HPDE6-E6E7 (cell line): ENCODE measurements around the gene EPN2.
"Not testable (repeated sequence)": the region's sequence is repeated elsewhere in the genome, so short reads cannot be mapped to it uniquely, and the experiment has no call there.

ENCODE experiments used
- DNase-seq: peaks from one replicate; pipeline ENCODE4 v3.0.0; 2011; ENCODE audit warnings: missing footprints; ENCODE audit errors: extremely low spot score

Gene EPN2

GRCh38 chr17:19345486-19346350 is 108.6 kb downstream of the EPN2 start:
- no peak for DNase-seq

GRCh38 chr17:19346351-19347255 is 109.4 kb downstream of the EPN2 start:
- DNase-seq = peak; percentile 45

DNA sequence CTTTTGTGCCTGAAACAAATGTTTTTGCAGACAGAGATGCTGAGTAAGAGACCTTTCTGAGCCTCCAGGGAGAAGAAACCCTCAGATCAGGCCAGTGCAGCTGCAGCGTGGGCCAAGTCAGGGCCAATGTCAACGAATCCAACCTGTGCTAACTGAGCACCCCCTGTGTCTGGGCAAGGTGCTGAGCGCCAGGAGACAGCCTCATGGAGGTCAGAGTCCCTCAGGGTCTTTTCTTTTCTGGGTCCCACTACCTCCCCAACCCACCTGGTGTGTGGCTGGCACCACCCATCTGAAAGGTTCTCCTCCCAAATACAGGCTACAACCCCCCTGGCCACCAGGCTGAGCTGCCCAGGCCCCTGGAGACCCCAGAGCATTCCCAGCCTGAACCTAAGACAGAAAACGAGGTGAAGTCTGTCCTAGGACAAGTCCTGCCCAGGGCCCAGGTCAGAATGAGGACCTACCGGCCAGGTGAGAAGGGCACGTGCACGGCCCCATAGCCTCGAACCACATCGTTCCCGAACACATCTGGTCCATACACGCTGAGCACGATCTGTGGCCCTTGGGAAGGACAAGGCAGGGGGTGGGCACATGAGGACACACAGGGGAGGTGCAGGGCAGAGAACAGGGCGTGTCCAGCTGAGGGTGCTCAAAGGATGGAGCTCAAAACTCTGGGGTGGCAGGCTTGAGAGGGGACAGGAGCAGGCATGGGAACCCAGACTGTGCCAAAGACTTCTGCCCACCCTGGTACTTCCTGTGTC is 110.3 kb downstream of the EPN2 start:
- DNase-seq = no peak

DNA sequence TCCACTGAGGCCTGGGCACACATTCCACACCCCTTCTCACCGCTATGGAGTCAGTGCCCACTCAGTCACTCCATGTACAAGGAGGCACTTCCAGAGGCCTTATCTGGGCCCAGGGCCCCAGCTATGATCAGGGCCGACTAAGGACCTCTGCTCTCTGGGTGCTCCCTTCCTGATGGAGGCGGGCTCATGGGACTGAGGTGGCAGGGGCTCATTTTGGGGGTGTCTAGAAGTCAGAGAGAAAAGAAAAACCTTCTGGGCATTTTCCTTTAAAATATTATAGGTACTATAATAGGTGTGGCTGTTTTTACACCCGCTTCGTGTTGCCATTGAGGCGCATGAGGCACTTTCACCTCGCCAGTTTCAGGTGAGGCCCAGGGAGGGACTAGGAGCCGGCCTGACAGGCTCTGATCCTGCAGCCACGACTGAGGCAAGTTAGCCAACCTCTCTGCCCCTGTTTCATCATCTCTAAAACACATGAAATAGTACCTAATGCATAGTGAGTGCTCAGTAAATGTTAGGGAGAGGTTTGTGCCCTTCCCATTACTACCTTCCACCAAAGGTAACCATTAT is 111.0 kb downstream of the EPN2 start:
- DNase-seq = no peak

- no peak for DNase-seq
Measured at GRCh38 chr17:19348806-19349205, 111.6 kb downstream of the EPN2 start.

DNA sequence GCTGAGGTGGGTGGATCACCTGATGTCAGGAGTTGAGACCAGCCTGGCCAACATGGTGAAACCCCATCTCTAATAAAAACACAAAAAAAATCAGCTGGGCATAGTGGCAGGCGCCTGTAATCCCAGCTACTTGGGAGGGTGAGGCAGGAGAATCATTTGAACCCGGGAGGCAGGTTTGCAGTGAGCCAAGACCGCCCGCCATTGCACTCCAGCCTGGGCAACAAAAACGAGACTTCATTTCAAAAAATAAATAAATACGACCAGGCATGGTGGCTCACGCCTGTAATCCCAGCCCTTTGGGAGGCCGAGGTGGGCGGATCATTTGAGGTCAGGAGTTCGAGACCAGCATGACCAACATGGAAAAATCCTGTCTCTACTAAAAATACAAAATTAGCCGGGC is 116.2 kb downstream of the EPN2 start:
- not testable (repeated sequence) for DNase-seq

DNA sequence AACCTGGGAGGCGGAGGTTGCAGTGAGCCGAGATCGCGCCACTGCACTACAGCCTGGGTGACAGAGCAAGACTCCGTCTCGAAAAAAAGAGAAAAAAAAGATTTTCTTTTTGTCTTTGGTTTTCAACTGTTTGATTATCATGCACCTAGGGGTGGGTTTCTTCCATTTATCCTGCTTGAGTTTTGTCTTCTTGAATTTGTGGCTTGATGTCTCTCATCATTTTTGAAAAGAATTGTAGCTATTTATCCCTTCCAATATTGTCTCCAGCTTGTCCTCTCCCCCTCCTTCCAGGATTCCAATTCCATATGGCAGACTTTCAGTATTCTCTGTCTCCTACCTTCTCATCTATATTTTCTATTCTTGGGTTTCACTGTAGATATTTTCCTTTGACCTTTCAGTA is 117.6 kb downstream of the EPN2 start:
- no peak for DNase-seq

GRCh38 chr17:19357351-19357750 is 120.2 kb downstream of the EPN2 start:
- no peak for DNase-seq

GRCh38 chr17:19357761-19358160 is 120.6 kb downstream of the EPN2 start:
- no peak for DNase-seq

DNA sequence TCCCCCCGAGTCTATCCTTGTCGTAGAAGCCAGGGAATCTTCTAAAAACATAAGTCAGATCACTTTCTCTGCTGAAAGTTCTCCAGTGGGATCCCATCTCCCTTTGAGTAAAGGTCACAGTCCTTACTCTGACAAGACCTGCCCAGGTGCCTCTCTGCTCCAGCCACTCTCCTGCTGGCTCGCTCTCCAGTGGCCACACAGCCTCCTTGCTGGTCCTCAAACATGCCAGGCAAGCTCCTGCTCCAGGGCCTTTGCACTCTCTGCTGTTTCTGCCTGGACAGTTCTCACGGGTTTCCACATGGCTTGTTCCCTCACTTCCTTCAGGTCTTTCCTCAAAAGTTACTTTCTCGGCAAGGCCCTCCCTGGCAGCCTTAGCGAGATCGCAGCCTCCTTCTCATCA is 122.0 kb downstream of the EPN2 start:
- no peak for DNase-seq

GRCh38 chr17:19359856-19360255 is 122.7 kb downstream of the EPN2 start:
- DNase-seq = no peak

DNA sequence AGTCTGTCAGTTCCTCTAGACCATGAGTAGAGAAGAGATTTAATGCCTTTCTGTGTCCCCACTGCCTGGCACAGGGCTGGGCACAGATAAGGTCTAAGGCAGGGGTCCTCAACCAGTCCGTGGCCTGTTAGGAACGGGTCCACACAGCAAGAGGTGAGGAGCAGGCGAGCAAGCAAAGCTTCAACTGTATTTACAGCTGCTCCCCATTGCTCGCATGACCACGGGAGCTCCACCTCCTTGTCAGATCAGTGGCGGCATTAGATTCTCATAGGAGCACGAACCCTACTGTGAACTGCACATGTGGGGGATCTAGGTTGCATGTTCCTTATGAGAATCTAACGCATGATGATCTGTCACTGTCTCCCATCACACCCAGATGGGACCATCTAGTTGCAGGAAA is 123.6 kb downstream of the EPN2 start:
- no peak for DNase-seq

DNA sequence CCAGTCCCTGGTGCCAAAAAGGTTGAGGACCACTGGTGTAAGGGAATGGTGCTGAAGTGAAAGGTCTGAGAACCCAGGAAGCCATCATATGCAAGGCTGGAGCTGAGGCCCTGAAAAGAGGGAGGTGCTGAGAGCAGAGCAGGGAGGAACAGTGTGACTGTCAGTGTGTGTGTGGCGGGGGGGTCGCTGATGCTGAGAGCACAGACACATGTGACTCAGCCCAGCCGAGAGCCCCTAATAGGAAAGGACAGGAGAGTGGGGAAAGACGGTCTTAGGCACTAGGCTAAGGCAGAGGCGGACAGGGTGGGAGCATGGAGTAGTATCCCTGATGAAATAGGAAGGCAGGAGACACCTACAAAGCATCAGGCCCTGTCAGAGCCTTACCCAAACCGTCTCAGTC is 124.2 kb downstream of the EPN2 start:
- DNase-seq = no peak

DNA sequence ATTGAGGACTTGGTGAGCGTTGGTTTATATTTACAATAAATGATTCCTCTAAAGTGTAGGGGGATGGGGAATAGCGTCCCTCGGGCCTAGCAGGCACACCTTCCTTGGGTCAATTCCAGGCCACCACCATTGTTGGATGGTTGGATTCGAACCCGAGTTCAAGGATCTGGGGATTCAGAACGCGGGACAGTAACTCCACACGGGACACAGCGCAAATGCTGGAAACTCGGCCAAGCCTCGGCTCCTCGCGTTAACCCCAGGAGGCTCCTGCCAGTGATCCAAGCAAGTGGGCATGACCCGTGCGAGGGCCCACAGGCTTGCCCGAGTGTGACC is 124.7 kb downstream of the EPN2 start:
- DNase-seq = no peak

DNA sequence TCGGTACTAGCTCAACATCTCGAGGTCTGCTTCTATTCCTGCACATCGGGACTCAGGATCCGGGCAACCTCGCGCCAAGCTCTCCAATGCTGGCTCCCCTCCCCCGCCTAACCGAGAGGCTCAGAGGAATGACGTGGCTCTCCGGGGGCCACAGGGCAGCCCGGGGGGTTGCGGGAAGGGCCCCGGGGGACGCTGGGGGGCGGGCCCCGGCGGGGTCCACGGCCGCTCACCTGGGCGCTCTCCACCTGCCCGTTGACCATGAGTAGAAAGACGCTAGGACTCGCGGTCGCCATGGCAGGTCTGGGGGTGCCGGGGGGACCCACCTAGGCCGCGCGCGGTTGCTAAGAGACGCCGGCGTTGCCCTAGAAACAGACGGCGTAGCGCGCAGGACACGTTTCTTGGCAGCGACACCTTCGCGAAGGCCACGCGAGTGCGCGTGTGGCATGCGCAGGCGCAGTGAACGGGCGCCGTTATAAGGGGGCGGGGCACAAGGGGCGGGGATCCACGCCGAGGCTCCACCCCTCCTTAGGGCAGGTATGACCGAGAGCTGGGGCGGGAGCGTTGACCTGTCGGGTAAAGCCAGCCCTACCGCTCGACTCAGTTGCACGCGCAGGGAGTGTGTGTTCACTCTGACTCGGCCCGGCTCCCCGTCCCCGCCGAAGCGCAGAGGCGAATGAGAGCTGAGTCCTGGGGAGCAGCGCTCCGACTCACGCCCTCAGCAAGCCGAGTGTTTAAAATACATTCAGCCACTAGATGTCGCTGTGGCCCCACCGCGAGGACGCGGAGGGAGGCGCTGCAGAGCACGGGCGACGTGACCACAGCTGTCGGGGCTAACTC is 125.3 kb downstream of the EPN2 start, which contains the start of gene B9D1:
TSS of gene B9D1 (minus strand) at position 447 of the 837 bp plus-strand sequence. CDS start at position 293, 154 bp downstream.
- DNase-seq = peak; percentile 91

DNA sequence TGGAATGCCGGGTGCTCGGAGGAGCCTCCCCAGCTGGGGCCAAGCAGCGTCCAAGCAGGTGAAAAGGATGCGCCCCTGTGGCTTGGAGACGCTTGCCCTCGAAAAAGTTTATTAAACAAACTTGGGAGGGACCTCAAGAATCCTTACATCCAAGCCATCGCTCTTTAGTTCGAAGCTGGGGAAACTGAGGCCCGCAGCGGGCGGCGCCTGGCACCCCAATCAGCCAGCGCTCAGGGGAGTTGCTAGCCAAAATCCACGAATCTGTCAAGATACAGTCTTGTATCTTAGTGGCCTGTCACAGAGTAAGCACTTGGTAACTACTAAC is 125.9 kb downstream of the EPN2 start:
- no peak for DNase-seq

DNA sequence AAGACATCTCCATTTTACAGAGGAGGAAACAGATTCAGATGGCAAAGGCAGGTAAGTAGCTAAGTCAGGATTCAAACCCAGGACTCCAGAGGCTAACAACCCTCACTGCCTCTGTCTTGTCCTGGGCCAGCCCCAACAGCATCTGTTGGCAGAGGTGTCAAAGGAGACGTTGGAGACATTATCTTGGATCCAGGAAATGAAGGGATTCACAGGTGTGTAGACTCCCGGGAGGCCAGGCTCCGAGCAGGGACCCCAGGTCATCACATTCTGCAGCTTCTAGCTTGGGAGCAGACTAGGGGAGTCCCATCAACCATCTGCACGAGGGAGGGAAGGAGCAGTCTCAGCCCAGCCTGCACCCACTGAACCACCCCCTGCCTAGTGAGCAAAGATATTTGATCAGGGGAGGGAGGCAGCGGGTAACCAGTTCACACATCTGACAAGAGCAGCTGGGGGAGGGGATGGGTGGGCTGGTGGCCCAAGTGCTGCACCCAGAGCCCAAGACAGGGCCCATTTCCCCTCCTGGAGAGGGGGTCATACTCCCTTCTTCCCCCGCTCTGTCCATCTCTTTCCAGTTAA is 126.4 kb downstream of the EPN2 start:
- no peak for DNase-seq

GRCh38 chr17:19364699-19365498 is 127.7 kb downstream of the EPN2 start:
- DNase-seq = no peak

- no peak for DNase-seq
Measured at GRCh38 chr17:19365499-19365817, 128.3 kb downstream of the EPN2 start.
